Jurkat, Clone E6-1 (cell line): Measurements from ENCODE around the gene SSH3.

Source experiments
- DNase-seq: peaks from one replicate; pipeline ENCODE4 v3.0.0-alpha.2; 2011; ENCODE audit warnings: low read depth, low spot score
- H3K4me3 ChIP-seq: 2 replicates; pipeline ENCODE4 v1.5.1; 2011; ENCODE audit warnings: mild to moderate bottlenecking, low read length, control low read depth, moderate library complexity

SSH3 gene

GRCh38 chr11:67278135-67278938 is 25.0 kb upstream of the SSH3 start:
- H3K4me3 ChIP-seq, result peak overlapping the region; percentile 78
- DNase-seq, result no peak

- H3K4me3 ChIP-seq, result no peak overlapping the region
- DNase-seq, result no peak
Observed at GRCh38 chr11:67278939-67279588, 24.3 kb upstream of the SSH3 start.

GRCh38 chr11:67279589-67280340 is 23.6 kb upstream of the SSH3 start:
- no peak for DNase-seq

GRCh38 chr11:67280341-67280787 is 23.0 kb upstream of the SSH3 start:
- no peak for DNase-seq
- H3K4me3 ChIP-seq, result no peak overlapping the region

More at GRCh38 chr11:67279589-67280340, 23.6 kb upstream of the SSH3 start:
- H3K4me3 ChIP-seq, result no peak overlapping the region

- no peak for DNase-seq
- H3K4me3 ChIP-seq, result no peak overlapping the region
Observed at GRCh38 chr11:67280788-67281551, 22.4 kb upstream of the SSH3 start.

GRCh38 chr11:67281552-67282150 is 21.7 kb upstream of the SSH3 start:
- no peak for DNase-seq
- no peak overlapping the region for H3K4me3 ChIP-seq

GRCh38 chr11:67282155-67282875 is 21.0 kb upstream of the SSH3 start:
- no peak for DNase-seq
- H3K4me3 ChIP-seq, result no peak overlapping the region

GRCh38 chr11:67282876-67283371 is 20.4 kb upstream of the SSH3 start:
- H3K4me3 ChIP-seq, result no peak overlapping the region
- DNase-seq, result no peak

GRCh38 chr11:67283481-67283963 is 19.8 kb upstream of the SSH3 start:
- no peak for DNase-seq
- no peak overlapping the region for H3K4me3 ChIP-seq

- DNase-seq, result no peak
- H3K4me3 ChIP-seq, result no peak overlapping the region
Observed at GRCh38 chr11:67284811-67285540, 18.4 kb upstream of the SSH3 start.

- no peak for DNase-seq
- no peak overlapping the region for H3K4me3 ChIP-seq
Observed at GRCh38 chr11:67285541-67286498, 17.5 kb upstream of the SSH3 start.

GRCh38 chr11:67286621-67287333 is 16.6 kb upstream of the SSH3 start:
- H3K4me3 ChIP-seq, result peak overlapping the region; percentile 80
- no peak for DNase-seq

GRCh38 chr11:67287355-67288197 is 15.8 kb upstream of the SSH3 start:
- peak; percentile 80 for DNase-seq

GRCh38 chr11:67288198-67288451 is 15.2 kb upstream of the SSH3 start:
- no peak for DNase-seq
- H3K4me3 ChIP-seq, result peak overlapping the region; percentile 80

More at GRCh38 chr11:67287355-67288197, 15.8 kb upstream of the SSH3 start:
- H3K4me3 ChIP-seq, result peak overlapping the region; percentile 80
